Adrenal gland (tissue), 19 donors: ENCODE measurements around the gene SENP8. TPM values are rescaled to one million over a fixed set of nuclear protein-coding genes. Genes with fewer than 3 reads are reported as not detected.
A peak's percentile ranks its signal among the peaks of the same experiment; 100 is the strongest.
"Not testable (repeated sequence)": the region's sequence is repeated elsewhere in the genome, so short reads cannot be mapped to it uniquely, and the experiment has no call there.

ENCODE experiments used
- DNase-seq, 7 donors: peaks; one replicate each; pipeline ENCODE4 v3.0.0-alpha.2; 2019 to 2020
- H3K27ac ChIP-seq, 5 donors: fragments of 200-600 bp; sonication (generic) in 4 of 5; 1 replicate in 3 of 5; 2 replicates in 2 of 5; pipeline versions ENCODE4 v1.5.1 to v1.8.0; 2016 to 2020; ENCODE audit warnings: mild to moderate bottlenecking in 1 of 5
- H3K27me3 ChIP-seq: fragments of 200-600 bp; 2 replicates; pipeline ENCODE4 v1.8.0; 2021
- H3K36me3 ChIP-seq, 2 donors: fragments of 200-600 bp; replicated peaks in 1 of 2; 1 replicate in 1 of 2; 2 replicates in 1 of 2; pipeline versions ENCODE4 v1.5.1 to v1.8.0; 2018 to 2022
- H3K4me1 ChIP-seq, 2 donors: fragments of 200-600 bp; replicated peaks in 1 of 2; 1 replicate in 1 of 2; 2 replicates in 1 of 2; pipeline versions ENCODE4 v1.5.1 to v1.8.0; 2018 to 2021
- H3K4me3 ChIP-seq, 4 donors: fragments of 200-600 bp; sonication (generic) in 3 of 4; one replicate each; pipeline ENCODE4 v1.5.1; 2016 to 2018
- H3K9me3 ChIP-seq, 3 donors: fragments of 200-600 bp; sonication (generic) in 1 of 3; replicated peaks in 1 of 3; 1 replicate in 2 of 3; 2 replicates in 1 of 3; pipeline versions ENCODE4 v1.5.1 to v1.8.0; 2016 to 2021
- POLR2A ChIP-seq, 2 donors: fragments of 450-650 bp; IDR thresholded peaks; one replicate each; pipeline ENCODE4 v1.6.1; 2017; ENCODE audit warnings: antibody characterized with exemption in 2 of 2, mild to moderate bottlenecking in 2 of 2, moderate library complexity in 1 of 2
- WGBS, 4 donors: extraction: QIAGEN DNeasy Blood & Tissue Kit in 2 of 4; methylation state at CpG; one replicate each; pipeline versions ENCODE4 v1.1.5 to v1.1.7; 2013 to 2017; 5-methylcytosine and 5-hydroxymethylcytosine counted together
- intact Hi-C, 2 donors: fragments of 100-400 bp; cut with DNase I; formaldehyde crosslinking; loops; one replicate each; pipeline versions ENCODE4 v1.14.1 to v1.15.0; 2022 to 2023
- long read RNA-seq, 10 donors: library from polyadenylated mRNA in 3 of 10; unstranded in 2 of 10; stranded (forward) in 1 of 10; transcript quantifications; one replicate each; pipeline ENCODE4 v2.0.0 and lab custom pipeline, GENCODE V29; 2021 to 2026
- polyA plus RNA-seq, 3 donors: library from polyadenylated mRNA; stranded (reverse); fragments of 200-250 nt in 2 of 3; fragments of 350-450 nt in 1 of 3; fragmentation: Illumina TruSeq in 1 of 3; extraction: RNeasy Lipid Tissue Mini Kit (QIAGEN cat#74804) in 1 of 3; gene quantifications; one replicate each; pipeline ENCODE4 v1.2.3, GENCODE V29; 2013 to 2014
- total RNA-seq, 9 donors: library from RNA; depleted of rRNA in 4 of 9; stranded (reverse); fragments of >200 nt in 4 of 9; fragments of 120-200 nt in 1 of 9; fragmentation: NEBNext Ultra II Directional in 1 of 9; extraction: Animal tissue kit (Norgen Biotek cat#: 25700) in 1 of 9; gene quantifications; one replicate each; pipeline versions ENCODE4 v1.1.0 to v1.2.4, GENCODE V29; 2013 to 2023
- TF ChIP-seq, protein P1 (sequence below), 6 experiments: fragments of 450-650 bp in 4 of 6; fragments of 200-600 bp in 2 of 6; sonication (generic) in 1 of 6; IDR thresholded peaks; 1 replicate in 5 of 6; 2 replicates in 1 of 6; pipeline versions ENCODE4 v1.5.1 to v1.8.0; 2016 to 2021; ENCODE audit warnings: antibody characterized with exemption in 6 of 6, mild to moderate bottlenecking in 2 of 6, moderate library complexity in 1 of 6
- donor health status: healthy with polysubstance abuse.
- donor health status: Bipolar disorder and iron deficiency.
- donor health status: DM: yes; HTN: yes; CAD: no.
- donor health status: DM: no; HTN: no; CAD: no.
- donor health status: DM: no; HTN: no; CAD: no.
- donor health status: DM: yes; HTN: yes; CAD: no.

The SENP8 gene
- total RNA-seq: 1 to 10 TPM; 2.3 to 4.6 (median 3.6) TPM
- polyA plus RNA-seq: 1 to 10 TPM in 2 of 3 donors, under 1 TPM in 1; 0.94 to 6.0 (median 1.1) TPM
- long read RNA-seq, donor 1, full-length matches to known transcripts: 1 of 1 reads
- long read RNA-seq, donor 1, partial matches to known transcripts: 0 of 1 reads
- long read RNA-seq, donor 1, other reads (novel, unspliced or antisense): 0 of 1 reads
- long read RNA-seq, donor 2, full-length matches to known transcripts: 2 of 2 reads
- long read RNA-seq, donor 2, partial matches to known transcripts: 0 of 2 reads
- long read RNA-seq, donor 2, other reads (novel, unspliced or antisense): 0 of 2 reads
- long read RNA-seq, donor 3, full-length matches to known transcripts: 2 of 2 reads
- long read RNA-seq, donor 3, partial matches to known transcripts: 0 of 2 reads
- long read RNA-seq, donor 3, other reads (novel, unspliced or antisense): 0 of 2 reads
- long read RNA-seq, donor 4, full-length matches to known transcripts: 3 of 4 reads
- long read RNA-seq, donor 4, partial matches to known transcripts: 0 of 4 reads
- long read RNA-seq, donor 4, other reads (novel, unspliced or antisense): 1 of 4 reads
- long read RNA-seq, donor 5, full-length matches to known transcripts: 4 of 5 reads
- long read RNA-seq, donor 5, partial matches to known transcripts: 0 of 5 reads
- long read RNA-seq, donor 5, other reads (novel, unspliced or antisense): 1 of 5 reads
- long read RNA-seq, donor 6, full-length matches to known transcripts: 4 of 4 reads
- long read RNA-seq, donor 6, partial matches to known transcripts: 0 of 4 reads
- long read RNA-seq, donor 6, other reads (novel, unspliced or antisense): 0 of 4 reads
- long read RNA-seq, donor 7: 0 reads
- long read RNA-seq, donor 8, full-length matches to known transcripts: 2 of 2 reads
- long read RNA-seq, donor 8, partial matches to known transcripts: 0 of 2 reads
- long read RNA-seq, donor 8, other reads (novel, unspliced or antisense): 0 of 2 reads
- long read RNA-seq, donor 9: 0 reads
- long read RNA-seq, donor 10: 0 reads

- H3K27me3 ChIP-seq: no peaks in the 10 kb centered on the region
- intact Hi-C loops: no loop called here
These were observed at the start of gene SENP8, which contains the start of gene MYO9A for GRCh38 chr15:72118017-72118978. Gene SENP8 (plus strand): TSS chr15:72118403. CDS start chr15:72139624, 21,221 bp downstream. Gene MYO9A (minus strand): TSS chr15:72118150. CDS start chr15:72046563, 71,587 bp downstream.

GRCh38 chr15:72068856-72069255 is 49.3 kb upstream of the SENP8 start:
- H3K27ac ChIP-seq: no peak overlapping the region
- H3K9me3 ChIP-seq: no peaks in the 10 kb centered on the region
- DNase-seq: no peak
- no peaks in the 10 kb centered on the region for H3K27me3 ChIP-seq
- TF ChIP-seq, protein P1, sequence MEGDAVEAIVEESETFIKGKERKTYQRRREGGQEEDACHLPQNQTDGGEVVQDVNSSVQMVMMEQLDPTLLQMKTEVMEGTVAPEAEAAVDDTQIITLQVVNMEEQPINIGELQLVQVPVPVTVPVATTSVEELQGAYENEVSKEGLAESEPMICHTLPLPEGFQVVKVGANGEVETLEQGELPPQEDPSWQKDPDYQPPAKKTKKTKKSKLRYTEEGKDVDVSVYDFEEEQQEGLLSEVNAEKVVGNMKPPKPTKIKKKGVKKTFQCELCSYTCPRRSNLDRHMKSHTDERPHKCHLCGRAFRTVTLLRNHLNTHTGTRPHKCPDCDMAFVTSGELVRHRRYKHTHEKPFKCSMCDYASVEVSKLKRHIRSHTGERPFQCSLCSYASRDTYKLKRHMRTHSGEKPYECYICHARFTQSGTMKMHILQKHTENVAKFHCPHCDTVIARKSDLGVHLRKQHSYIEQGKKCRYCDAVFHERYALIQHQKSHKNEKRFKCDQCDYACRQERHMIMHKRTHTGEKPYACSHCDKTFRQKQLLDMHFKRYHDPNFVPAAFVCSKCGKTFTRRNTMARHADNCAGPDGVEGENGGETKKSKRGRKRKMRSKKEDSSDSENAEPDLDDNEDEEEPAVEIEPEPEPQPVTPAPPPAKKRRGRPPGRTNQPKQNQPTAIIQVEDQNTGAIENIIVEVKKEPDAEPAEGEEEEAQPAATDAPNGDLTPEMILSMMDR (IDR thresholded peaks at IDR 0.05): no peak
- no peak for TF ChIP-seq POLR2A (IDR thresholded peaks at IDR 0.05)
- H3K4me1 ChIP-seq: no peaks in the 10 kb centered on the region
- H3K36me3 ChIP-seq: no peaks in the 10 kb centered on the region
- intact Hi-C loops: no loop called here
- H3K4me3 ChIP-seq: no peak overlapping the region

More at GRCh38 chr15:72118017-72118978, at the start of gene SENP8, which contains the start of gene MYO9A:
- no peaks in the 10 kb centered on the region for H3K36me3 ChIP-seq
- WGBS, 4 donors: 0 to 1% (median 1%) methylated on average over 31 to 69 of the region's 69 CpGs
- H3K9me3 ChIP-seq: no peaks in the 10 kb centered on the region
- TF ChIP-seq POLR2A (IDR thresholded peaks at IDR 0.05): peak in 1 of 2 donors; percentile 70
- TF ChIP-seq, protein P1 (IDR thresholded peaks at IDR 0.05): no peak
- H3K4me3 ChIP-seq: peak within 1 kb of the TSS; percentile 86 to 94 (median 90)
- peak within 1 kb of the TSS; percentile 92 to 99 (median 96) for H3K27ac ChIP-seq
- H3K4me1 ChIP-seq: peaks cover 5 to 19% of the 10 kb centered on the region in 2 donors
- DNase-seq: peak; percentile 97 to 99 (median 98)

DNA sequence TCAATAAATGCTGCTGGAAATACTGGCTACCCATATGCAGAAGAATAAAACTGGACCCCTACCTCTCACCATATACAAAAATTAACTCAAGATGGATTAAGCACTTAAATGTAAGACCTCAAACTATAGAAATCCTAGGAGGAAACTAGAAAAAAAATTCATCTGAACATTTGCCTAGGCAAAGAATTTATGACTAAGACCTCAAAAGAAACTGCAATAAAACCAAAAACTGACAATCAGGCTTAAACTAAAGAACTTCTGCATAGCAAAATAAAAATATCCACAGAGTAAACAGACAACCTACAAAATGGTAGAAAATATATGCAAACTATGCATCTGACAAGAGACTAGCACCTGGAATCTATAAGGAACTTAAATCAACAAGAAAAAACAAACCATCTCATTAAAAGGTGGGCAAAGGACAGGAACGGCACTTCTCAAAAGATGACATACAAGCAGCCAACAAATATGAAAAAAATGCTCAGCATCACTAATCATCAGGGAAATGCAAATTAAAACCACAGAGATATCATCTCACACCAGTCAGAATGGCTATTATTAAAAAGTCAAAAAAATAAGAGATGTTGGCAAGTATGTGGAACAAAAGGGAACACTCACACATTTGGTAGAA is 47.3 kb upstream of the SENP8 start:
- no peak for TF ChIP-seq POLR2A (IDR thresholded peaks at IDR 0.05)
- TF ChIP-seq, protein P1 (IDR thresholded peaks at IDR 0.05): no peak
- Histone ChIP-seq H3K27ac (no peak overlapping the region), H3K36me3 (no peaks in the 10 kb centered on the region), H3K4me1 (no peaks in the 10 kb centered on the region), H3K9me3 (no peaks in the 10 kb centered on the region), H3K27me3 (no peaks in the 10 kb centered on the region), H3K4me3 (no peak overlapping the region)
- WGBS, 4 donors: 85 to 91% (median 86%) methylated on average over 1 of the region's 1 CpG
- DNase-seq: no peak
- intact Hi-C loops: no loop called here

DNA sequence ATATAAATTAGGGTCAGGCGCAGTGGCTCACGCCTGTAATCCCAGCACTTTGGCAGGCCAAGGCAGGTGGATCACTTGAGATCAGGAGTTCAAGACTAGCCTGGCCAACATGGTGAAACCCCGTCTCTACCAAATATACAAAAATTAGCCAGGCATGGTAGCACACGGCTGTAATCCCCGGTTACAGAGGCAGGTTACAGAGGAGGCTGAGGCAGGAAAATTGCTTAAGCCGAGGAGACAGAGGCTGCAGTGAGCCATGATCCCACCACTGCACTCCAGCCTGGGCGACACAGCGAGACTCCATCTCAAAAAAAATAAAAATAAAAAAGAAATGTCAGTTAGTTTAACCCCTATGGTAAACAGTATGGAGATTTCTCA is 46.8 kb upstream of the SENP8 start:
- not testable (repeated sequence) for H3K27me3 ChIP-seq
- 91 to 98% (median 97%) methylated on average over 8 of the region's 8 CpGs for WGBS, 4 donors

More for the DNA sequence above, 46.8 kb upstream of the SENP8 start:
- intact Hi-C loops, H3K4me3 ChIP-seq, DNase-seq, H3K27ac ChIP-seq, H3K9me3 ChIP-seq, H3K4me1 ChIP-seq, H3K36me3 ChIP-seq: not testable (repeated sequence)
